Measurements from ENCODE around the gene RAB37.

DNA sequence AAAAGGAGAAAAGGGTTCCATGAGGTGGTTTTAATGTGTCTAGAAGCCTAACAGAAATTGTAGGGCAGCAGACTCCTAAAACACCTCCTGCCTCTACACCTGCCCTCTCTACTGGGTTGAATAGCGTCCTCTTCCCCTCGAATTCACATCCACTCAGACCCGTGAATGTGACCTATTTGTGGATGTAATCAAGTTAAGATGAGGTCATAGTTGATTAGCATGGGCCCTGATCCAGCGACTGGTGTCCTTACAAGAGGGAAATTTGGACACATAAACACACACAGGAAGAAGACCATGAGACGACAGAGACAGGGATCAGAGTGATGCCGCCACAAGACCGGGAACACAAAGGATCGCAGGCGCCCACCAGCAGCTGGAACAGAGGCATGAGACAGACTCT is 37.8 kb upstream of the RAB37 start:
- TF ChIP-seq POLR2A (IDR thresholded peaks at IDR 0.05; ENCODE audit: low read depth, low read length) (no peak), POLR2AphosphoS5 (IDR thresholded peaks at IDR 0.05; ENCODE audit: low read depth, low read length) (no peak), POU2F2 (IDR thresholded peaks at IDR 0.05; ENCODE audit: low read depth, low read length) (no peak), SPI1 (IDR thresholded peaks at IDR 0.05; ENCODE audit: low read depth, low read length) (no peak), TAF1 (IDR thresholded peaks at IDR 0.05; ENCODE audit: low read depth, low read length) (no peak), PAX5 (IDR thresholded peaks at IDR 0.05; ENCODE audit: insufficient read depth, low read length, severe bottlenecking) (no peak)

Measured in GM12891 (cell line).